NOMO-1 treated with DMSO at 0.1 percent for 48 hours (cell line): ENCODE results near the gene GDI1.

Source experiments
- DNase-seq: peaks from one replicate; lab custom pipeline; 2025; ENCODE audit not compliant: unreplicated experiment; lab: John Stamatoyannopoulos, UW

GDI1 gene

GRCh38 chrX:154436374-154436982 lies 476 bp upstream of the GDI1 start:
- no peak for DNase-seq

- DNase-seq, result no peak
These were observed 1.3 kb downstream of the GDI1 start for GRCh38 chrX:154437971-154438893.

- DNase-seq, result no peak
These were observed 2.9 kb downstream of the GDI1 start for GRCh38 chrX:154439841-154440240.

GRCh38 chrX:154440623-154441357 lies 3.8 kb downstream of the GDI1 start:
- no peak for DNase-seq

- DNase-seq, result no peak
These were observed 4.6 kb downstream of the GDI1 start for GRCh38 chrX:154441564-154441963.

GRCh38 chrX:154441984-154442707 lies 5.2 kb downstream of the GDI1 start:
- DNase-seq, result no peak

GRCh38 chrX:154443479-154443910 lies 6.5 kb downstream of the GDI1 start:
- no peak for DNase-seq

GRCh38 chrX:154443992-154444754 lies 7.2 kb downstream of the GDI1 start, which contains the start of gene FAM50A:
FAM50A (plus strand) TSS chrX:154444141; CDS start chrX:154444236, 95 bp downstream.
- DNase-seq, result peak; percentile 34

- DNase-seq, result no peak
These were observed 7.8 kb downstream of the GDI1 start for GRCh38 chrX:154444755-154445246.

- no peak for DNase-seq
These were observed 8.8 kb downstream of the GDI1 start for GRCh38 chrX:154445776-154446175.

GRCh38 chrX:154446430-154446829 lies 9.5 kb downstream of the GDI1 start:
- DNase-seq, result no peak

- no peak for DNase-seq
These were observed 11.5 kb downstream of the GDI1 start for GRCh38 chrX:154448484-154448883.

- no peak for DNase-seq
These were observed 12.7 kb downstream of the GDI1 start for GRCh38 chrX:154449618-154450017.

- no peak for DNase-seq
These were observed 13.4 kb downstream of the GDI1 start for GRCh38 chrX:154450312-154450711.

- no peak for DNase-seq
These were observed 15.9 kb downstream of the GDI1 start for GRCh38 chrX:154452823-154453222.

GRCh38 chrX:154457491-154458115 lies 20.6 kb downstream of the GDI1 start:
- DNase-seq, result no peak

GRCh38 chrX:154458116-154458953 lies 21.4 kb downstream of the GDI1 start, which contains the start of gene PLXNA3:
PLXNA3 (plus strand) TSS chrX:154458281; CDS start chrX:154460184, 1,903 bp downstream.
- DNase-seq, result no peak

- DNase-seq, result no peak
These were observed 22.2 kb downstream of the GDI1 start for GRCh38 chrX:154458954-154459778.
